LNCaP clone FGC (cell line): ENCODE results near the gene GUK1.

ENCODE experiments used
- DNase-seq: peaks from one replicate; pipeline ENCODE4 v3.0.0-alpha.2; 2011; ENCODE audit warnings: low read depth
- H3K4me3 ChIP-seq: 2 replicates; pipeline ENCODE4 v1.5.1; 2011; ENCODE audit warnings: mild to moderate bottlenecking, low read depth, low read length, control low read depth
- TF ChIP-seq, protein P1 (sequence below): IDR thresholded peaks from 2 replicates; pipeline ENCODE4 v1.5.1; 2012; ENCODE audit warnings: mild to moderate bottlenecking; ENCODE audit not compliant: control insufficient read depth, insufficient read depth; ENCODE audit errors: extremely low read depth

Gene GUK1

DNA sequence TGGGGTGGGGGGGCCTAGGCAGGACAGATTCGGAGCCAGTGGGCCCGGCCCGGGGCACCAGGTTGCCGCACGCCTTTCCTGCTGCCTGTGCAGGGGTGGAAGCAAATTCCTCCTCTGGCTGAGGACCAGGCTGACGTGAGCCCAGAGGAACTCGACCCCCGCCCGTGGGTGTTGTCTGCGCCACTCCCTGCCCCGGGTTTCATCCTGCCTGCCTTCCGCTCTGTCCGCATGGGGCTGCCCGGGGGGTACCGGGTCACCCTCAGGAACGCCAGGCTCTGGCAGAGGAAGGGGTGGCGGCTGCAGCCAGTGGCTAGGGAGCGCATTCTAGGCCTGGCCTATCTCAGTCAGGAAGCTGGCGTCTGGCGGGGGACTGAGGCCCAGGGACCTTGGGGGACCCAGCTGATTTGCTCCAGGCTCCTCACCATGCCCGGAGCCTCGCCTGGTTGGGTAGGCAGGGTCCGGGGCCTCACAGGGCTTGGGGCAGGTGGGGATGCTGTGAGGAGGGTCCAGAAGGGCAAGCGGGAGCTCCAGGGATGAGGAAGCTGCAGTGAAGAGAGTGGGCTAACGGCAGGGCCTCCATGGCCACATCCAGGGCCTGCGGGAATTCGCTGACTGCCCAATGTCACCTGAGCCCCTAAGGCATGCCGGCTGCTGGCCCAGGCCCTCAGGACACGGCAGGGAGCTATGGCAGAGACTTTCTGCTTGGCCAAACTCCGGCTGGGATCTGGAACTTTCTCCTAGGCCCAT is 23.1 kb downstream of the GUK1 start:
- H3K4me3 ChIP-seq: no peak overlapping the region
- no peak for DNase-seq
- TF ChIP-seq, protein P1, sequence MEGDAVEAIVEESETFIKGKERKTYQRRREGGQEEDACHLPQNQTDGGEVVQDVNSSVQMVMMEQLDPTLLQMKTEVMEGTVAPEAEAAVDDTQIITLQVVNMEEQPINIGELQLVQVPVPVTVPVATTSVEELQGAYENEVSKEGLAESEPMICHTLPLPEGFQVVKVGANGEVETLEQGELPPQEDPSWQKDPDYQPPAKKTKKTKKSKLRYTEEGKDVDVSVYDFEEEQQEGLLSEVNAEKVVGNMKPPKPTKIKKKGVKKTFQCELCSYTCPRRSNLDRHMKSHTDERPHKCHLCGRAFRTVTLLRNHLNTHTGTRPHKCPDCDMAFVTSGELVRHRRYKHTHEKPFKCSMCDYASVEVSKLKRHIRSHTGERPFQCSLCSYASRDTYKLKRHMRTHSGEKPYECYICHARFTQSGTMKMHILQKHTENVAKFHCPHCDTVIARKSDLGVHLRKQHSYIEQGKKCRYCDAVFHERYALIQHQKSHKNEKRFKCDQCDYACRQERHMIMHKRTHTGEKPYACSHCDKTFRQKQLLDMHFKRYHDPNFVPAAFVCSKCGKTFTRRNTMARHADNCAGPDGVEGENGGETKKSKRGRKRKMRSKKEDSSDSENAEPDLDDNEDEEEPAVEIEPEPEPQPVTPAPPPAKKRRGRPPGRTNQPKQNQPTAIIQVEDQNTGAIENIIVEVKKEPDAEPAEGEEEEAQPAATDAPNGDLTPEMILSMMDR: no peak

DNA sequence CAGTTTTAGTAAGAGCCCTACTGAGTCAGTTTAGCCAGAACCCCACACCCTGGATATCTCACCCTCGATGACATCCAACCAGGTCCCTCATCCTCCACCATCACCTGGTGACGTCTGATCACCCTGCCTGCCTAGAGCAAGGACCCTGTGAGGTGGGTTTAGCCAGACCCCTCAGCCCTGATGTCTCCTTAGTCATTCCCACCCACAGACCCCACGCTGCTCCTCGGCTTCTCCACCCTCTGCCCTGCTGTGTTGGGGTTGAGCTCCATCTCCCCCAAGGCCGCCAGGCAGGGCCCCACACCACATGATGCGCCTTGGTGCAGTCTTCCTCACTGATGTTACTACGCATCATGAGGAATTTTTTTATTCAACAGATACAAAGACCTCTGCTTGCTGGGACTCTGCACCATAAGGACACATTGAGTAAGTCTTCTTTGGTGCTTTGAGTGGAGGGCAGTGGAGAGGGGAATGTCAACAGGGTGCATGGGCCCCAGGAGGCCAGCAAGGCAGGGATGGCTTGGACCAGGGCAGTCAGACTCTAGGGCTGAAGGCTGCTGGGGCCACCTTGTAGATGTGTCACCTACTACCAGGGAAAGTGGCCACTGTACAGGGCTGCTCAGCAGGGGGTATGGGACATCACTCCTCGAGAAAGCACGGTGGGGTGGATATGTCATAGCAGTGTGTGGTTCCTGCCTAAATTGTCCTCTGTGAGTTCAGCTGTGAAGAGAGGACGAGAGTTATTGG is 23.9 kb downstream of the GUK1 start:
- TF ChIP-seq, protein P1: no peak
- no peak for DNase-seq
- H3K4me3 ChIP-seq: no peak overlapping the region

DNA sequence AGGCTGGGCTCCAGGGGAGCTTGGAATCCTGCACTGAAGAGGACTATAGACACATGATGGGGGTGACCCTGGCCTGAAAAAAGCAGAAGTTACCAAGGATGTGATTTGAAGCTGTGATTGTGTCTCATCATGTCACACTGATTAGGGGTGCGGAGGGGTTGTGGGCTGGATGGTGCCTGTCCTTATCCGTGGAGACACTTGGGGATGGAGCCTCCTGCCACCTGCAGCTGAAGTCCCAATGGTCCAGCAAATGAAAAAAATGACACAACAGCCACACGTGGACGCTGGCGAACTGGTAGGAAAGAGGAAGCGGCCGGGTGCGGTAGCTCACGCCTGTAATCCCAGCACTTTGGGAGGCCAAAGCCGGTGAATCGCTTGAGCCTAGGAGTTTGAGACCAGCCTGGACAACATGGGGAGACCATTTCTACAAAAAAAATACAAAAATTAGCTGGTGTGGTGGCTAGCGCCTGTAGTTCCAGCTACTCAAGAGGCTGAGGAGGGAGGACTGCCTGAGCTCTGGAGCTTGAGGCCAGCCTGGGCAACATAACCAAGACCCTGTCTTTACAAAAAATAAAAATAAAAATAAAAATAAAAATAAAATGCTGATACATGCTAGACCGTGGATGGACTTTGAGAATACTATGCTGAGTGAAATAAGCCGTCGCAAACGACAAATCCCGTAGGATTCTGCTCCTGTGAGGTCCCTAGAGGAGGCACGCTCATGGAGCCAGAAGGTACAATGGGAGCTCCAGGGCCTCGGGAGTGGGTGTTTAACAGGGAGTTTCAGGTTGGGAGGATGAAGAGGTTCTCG is 24.7 kb downstream of the GUK1 start:
- peak overlapping the region; percentile 59 for H3K4me3 ChIP-seq
- DNase-seq: no peak
- TF ChIP-seq, protein P1: no peak

DNA sequence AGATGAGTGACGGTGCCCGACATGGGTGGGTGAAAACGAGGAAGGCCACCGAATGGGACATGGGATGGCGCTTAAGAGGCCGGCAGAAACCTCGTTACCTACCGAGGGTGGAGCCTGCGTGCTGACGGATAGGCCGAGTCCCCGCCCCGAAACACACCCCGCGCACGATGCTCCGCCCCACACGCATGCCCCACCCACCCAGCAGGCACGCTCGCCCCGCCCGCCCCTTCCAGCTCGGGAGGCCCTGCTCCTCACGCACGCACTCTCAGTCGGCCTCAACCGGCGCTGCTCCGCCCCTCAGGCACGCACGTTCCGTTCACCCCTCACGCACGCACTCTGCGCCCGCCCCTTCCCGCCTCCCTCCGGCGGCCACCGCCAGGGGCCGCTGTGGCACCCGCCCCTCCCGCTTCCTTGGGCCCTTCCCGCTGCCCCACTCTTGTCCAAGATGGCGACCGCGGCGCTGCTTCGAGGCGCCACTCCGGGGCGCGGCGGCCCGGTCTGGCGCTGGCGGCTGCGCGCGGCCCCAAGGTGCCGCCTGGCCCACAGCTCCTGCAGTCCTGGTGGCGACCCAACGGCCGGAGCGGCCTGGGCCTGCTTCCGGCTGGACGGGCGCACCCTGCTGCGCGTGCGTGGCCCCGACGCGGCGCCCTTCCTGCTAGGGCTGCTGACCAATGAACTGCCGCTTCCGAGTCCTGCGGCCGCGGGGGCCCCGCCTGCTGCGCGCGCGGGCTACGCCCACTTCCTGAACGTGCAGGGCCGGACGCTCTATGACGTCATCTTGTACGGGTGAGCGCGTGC is 25.5 kb downstream of the GUK1 start, which contains the start of gene IBA57:
Gene IBA57, plus strand, starts transcription at position 433 of the 798 bp plus-strand sequence. Its CDS starts 13 bp downstream, at position 446.
- H3K4me3 ChIP-seq: peak within 1 kb of the TSS; percentile 76
- TF ChIP-seq, protein P1: peak; percentile 99
- DNase-seq: peak; percentile 96

DNA sequence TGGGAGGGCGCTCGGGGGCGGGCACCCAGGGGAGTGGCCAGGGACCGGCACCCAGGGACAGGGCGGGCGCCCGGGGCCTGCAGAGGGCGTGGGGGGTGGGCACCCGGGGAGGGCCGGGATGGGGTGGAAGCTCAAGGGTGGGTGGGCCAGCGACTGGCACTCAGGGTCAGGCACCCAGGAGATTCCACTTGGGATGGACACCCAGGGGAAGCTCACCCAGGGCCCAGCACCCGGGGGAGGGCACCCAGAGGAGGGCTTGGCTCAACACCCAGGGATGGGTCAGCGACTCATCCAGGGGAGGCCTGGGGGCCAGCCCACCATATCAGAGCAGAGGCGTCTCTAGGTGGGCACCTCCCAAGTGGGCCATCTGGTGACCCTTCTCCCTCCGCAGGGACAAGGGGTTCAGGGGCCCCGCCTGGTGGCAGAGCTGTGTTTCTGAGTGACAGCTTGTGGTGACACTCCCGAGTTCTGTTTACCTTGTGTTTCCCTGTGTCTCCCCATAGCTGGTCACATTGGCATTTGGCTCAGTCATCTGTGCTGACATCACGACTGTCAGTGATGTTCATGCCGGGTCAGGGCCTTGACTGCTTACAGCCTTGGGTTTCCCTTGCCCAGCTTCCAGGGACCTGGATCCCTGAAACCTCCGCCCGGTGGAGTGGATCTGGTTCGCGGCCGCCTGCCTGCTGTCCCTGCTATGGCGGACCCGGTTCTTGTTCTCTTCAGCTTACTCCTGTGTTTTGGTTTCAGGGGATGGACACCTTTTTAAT is 26.3 kb downstream of the GUK1 start:
- peak; percentile 76 for DNase-seq
- TF ChIP-seq, protein P1: peak; percentile 39
- H3K4me3 ChIP-seq: peak overlapping the region; percentile 76
